Spleen (tissue), 11 donors: Measurements from ENCODE around the gene CNTNAP2. TPM values are rescaled to one million over a fixed set of nuclear protein-coding genes. Genes with fewer than 3 reads are reported as not detected.

Source experiments
- DNase-seq: peaks from one replicate; pipeline ENCODE4 v3.0.0-alpha.2; 2020
- H3K27ac ChIP-seq, 8 donors: fragments of 200-600 bp; sonication (generic) in 7 of 8; 1 replicate in 4 of 8; 2 replicates in 4 of 8; pipeline versions ENCODE4 v1.5.0 to v1.8.0; 2016 to 2021; ENCODE audit warnings: inconsistent platforms in 4 of 8, mild to moderate bottlenecking in 4 of 8, moderate library complexity in 1 of 8
- H3K27me3 ChIP-seq, 7 donors: fragments of 200-600 bp; sonication (generic) in 6 of 7; replicated peaks in 1 of 7; 1 replicate in 4 of 7; 2 replicates in 3 of 7; pipeline versions ENCODE4 v1.5.0 to v1.8.0; 2016 to 2021; ENCODE audit warnings: inconsistent platforms in 3 of 7, mild to moderate bottlenecking in 1 of 7
- H3K36me3 ChIP-seq, 6 donors: fragments of 200-600 bp; sonication (generic) in 5 of 6; 1 replicate in 4 of 6; 2 replicates in 2 of 6; pipeline versions ENCODE4 v1.5.0 to v1.8.0; 2016 to 2021; ENCODE audit warnings: inconsistent platforms in 2 of 6
- H3K4me1 ChIP-seq, 6 donors: fragments of 200-600 bp; sonication (generic) in 5 of 6; 1 replicate in 3 of 6; 2 replicates in 3 of 6; pipeline versions ENCODE4 v1.5.0 to v1.8.0; 2016 to 2021; ENCODE audit warnings: inconsistent platforms in 3 of 6
- H3K4me3 ChIP-seq, 8 donors: fragments of 200-600 bp; sonication (generic) in 7 of 8; 1 replicate in 4 of 8; 2 replicates in 4 of 8; pipeline versions ENCODE4 v1.5.0 to v1.8.0; 2016 to 2021; ENCODE audit warnings: inconsistent platforms in 4 of 8, mild to moderate bottlenecking in 4 of 8, moderate library complexity in 2 of 8
- H3K9me3 ChIP-seq, 8 donors: fragments of 200-600 bp; sonication (generic) in 7 of 8; 1 replicate in 4 of 8; 2 replicates in 4 of 8; pipeline versions ENCODE4 v1.5.0 to v1.8.0; 2016 to 2021; ENCODE audit warnings: inconsistent platforms in 4 of 8
- POLR2A ChIP-seq, 3 donors: fragments of 450-650 bp; IDR thresholded peaks; one replicate each; pipeline ENCODE4 v1.5.1; 2017; ENCODE audit warnings: antibody characterized with exemption in 3 of 3, mild to moderate bottlenecking in 1 of 3
- POLR2AphosphoS5 ChIP-seq, 3 donors: sonication (generic); formaldehyde crosslinking; IDR thresholded peaks; one replicate each; pipeline ENCODE4 v1.5.1; 2017; ENCODE audit warnings: antibody characterized with exemption in 3 of 3
- WGBS, 5 donors: extraction: QIAGEN DNeasy Blood & Tissue Kit in 3 of 5; methylation state at CpG; one replicate each; pipeline versions ENCODE4 v1.1.5 to v1.1.7; 2013 to 2018; 5-methylcytosine and 5-hydroxymethylcytosine counted together
- intact Hi-C: fragments of 100-400 bp; cut with DNase I; formaldehyde crosslinking; loops from one replicate; pipeline ENCODE4 v1.15.0; 2023; ENCODE audit warnings: low total_unique reads
- polyA plus RNA-seq, 3 donors: library from polyadenylated mRNA; stranded (reverse); fragments of 200-250 nt; gene quantifications; one replicate each; pipeline ENCODE4 v1.2.1, GENCODE V29; 2013
- total RNA-seq, 7 donors: library from RNA; depleted of rRNA in 3 of 7; stranded (reverse); fragments of >200 nt in 3 of 7; fragmentation: NEBNext Ultra II Directional in 4 of 7; extraction: Animal tissue kit (Norgen Biotek cat#: 25700) in 4 of 7; gene quantifications; one replicate each; pipeline versions ENCODE4 v1.1.0 to v1.2.1, GENCODE V29; 2016 to 2021
- TF ChIP-seq, protein P1 (sequence below), 11 experiments: fragments of 200-600 bp in 7 of 11; fragments of 450-650 bp in 4 of 11; sonication (generic) in 4 of 11; IDR thresholded peaks in 8 of 11; conservative IDR thresholded peaks in 3 of 11; 1 replicate in 7 of 11; 2 replicates in 4 of 11; pipeline versions ENCODE4 v1.4.0 to v1.8.0; 2016 to 2021; ENCODE audit warnings: antibody characterized with exemption in 11 of 11, inconsistent platforms in 4 of 11, mild to moderate bottlenecking in 1 of 11
- donor health status: healthy with polysubstance abuse.
- donor health status: DM: no; HTN: no; CAD: no; lungs with moderate emphysema.
- donor health status: DM: no; HTN: no; CAD: no.
- donor health status: Bipolar disorder and iron deficiency.
- donor health status: healthy.
- donor health status: DM: no; HTN: no; CAD: no.
- donor health status: DM: yes; HTN: yes; CAD: no.

CNTNAP2 gene
- total and polyA plus RNA-seq, 10 donors = 0.13 to 2.0 (median 0.82) TPM

DNA sequence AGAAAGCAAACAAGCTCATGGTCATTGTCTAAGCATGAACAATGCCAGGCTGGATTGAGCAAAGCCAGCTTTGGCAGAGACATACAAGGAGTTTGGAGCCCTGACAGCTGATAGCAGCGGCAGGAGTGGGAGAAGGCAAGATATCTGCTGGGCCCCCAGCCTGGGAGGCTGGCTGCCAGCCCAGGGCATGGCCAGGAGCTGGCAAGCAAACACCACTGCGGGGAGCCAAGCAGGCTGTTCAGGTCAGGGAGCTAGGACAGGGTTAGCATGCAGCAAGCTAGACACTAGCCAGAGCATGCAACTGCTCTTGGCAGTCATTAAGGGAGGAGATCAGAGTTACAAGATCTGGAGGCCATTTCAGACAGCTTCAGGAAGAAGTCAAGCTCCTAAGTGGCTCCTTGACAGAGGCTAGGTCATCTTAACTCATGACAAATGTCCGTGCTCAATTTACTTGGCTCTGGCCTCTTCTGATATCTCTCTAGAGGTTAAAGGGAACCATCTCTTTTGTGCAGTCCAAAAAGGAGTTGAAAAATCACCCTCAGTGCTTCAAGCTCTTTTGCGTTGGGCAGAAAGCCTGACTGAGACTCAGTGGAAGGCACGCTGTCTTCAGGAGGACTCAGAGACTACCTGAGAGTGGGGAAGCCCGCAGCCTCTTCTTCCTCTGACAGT, 2037.1 kb downstream of the CNTNAP2 start:
- TF ChIP-seq, protein P1, sequence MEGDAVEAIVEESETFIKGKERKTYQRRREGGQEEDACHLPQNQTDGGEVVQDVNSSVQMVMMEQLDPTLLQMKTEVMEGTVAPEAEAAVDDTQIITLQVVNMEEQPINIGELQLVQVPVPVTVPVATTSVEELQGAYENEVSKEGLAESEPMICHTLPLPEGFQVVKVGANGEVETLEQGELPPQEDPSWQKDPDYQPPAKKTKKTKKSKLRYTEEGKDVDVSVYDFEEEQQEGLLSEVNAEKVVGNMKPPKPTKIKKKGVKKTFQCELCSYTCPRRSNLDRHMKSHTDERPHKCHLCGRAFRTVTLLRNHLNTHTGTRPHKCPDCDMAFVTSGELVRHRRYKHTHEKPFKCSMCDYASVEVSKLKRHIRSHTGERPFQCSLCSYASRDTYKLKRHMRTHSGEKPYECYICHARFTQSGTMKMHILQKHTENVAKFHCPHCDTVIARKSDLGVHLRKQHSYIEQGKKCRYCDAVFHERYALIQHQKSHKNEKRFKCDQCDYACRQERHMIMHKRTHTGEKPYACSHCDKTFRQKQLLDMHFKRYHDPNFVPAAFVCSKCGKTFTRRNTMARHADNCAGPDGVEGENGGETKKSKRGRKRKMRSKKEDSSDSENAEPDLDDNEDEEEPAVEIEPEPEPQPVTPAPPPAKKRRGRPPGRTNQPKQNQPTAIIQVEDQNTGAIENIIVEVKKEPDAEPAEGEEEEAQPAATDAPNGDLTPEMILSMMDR (IDR thresholded peaks at IDR 0.05 in 8 of 11, conservative IDR thresholded peaks at IDR 0.05 in 3 of 11) = no peak
- TF ChIP-seq POLR2A (IDR thresholded peaks at IDR 0.05) (no peak), POLR2AphosphoS5 (IDR thresholded peaks at IDR 0.05) (peak; percentile 38 to 78 (median 74))
- Histone ChIP-seq H3K4me1 (peaks cover 0 to 10% (median 5%) of the 10 kb centered on the region in 6 donors), H3K9me3 (peaks cover 0 to 10% (median 0%) of the 10 kb centered on the region in 8 donors), H3K27ac (peak overlapping the region in 4 of 8 donors; percentile 30 to 46 (median 42)), H3K27me3 (no peaks in the 10 kb centered on the region), H3K36me3 (no peaks in the 10 kb centered on the region), H3K4me3 (no peak overlapping the region)
- intact Hi-C loops = no loop called here
- DNase-seq = peak; percentile 81
- WGBS, 5 donors = 58 to 84% (median 67%) methylated on average over 4 to 6 of the region's 6 CpGs

DNA sequence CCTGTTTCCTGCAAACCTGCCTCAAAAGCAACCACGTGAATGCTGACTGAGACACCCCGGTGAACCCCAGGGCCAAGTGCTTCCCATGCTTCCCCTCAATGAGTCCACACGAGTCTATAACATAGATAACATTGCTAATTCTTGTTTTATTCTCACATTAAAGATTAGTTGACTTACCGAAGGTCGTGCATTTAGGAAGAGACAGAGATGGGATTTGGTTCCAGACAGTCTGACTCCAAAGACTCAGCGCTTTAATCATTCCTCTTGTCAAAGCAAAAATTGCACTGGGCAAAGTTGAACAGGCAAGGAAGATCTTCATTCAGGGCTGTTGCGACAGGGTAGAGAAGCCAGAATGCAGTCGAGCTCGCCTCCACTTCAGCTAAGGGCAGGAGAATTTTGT, 2038.4 kb downstream of the CNTNAP2 start:
- no peak for DNase-seq
- H3K4me1 ChIP-seq = peaks cover 0 to 10% (median 5%) of the 10 kb centered on the region in 6 donors
- intact Hi-C loops = no loop called here
- H3K9me3 ChIP-seq = peaks cover 0 to 10% (median 0%) of the 10 kb centered on the region in 8 donors
- WGBS, 5 donors = 65 to 81% (median 74%) methylated on average over 9 of the region's 9 CpGs
- TF ChIP-seq POLR2AphosphoS5 (IDR thresholded peaks at IDR 0.05) (no peak), POLR2A (IDR thresholded peaks at IDR 0.05) (no peak)
- TF ChIP-seq, protein P1 (IDR thresholded peaks at IDR 0.05 in 8 of 11, conservative IDR thresholded peaks at IDR 0.05 in 3 of 11) = no peak
- no peak overlapping the region for H3K4me3 ChIP-seq
- H3K36me3 ChIP-seq = no peaks in the 10 kb centered on the region
- no peaks in the 10 kb centered on the region for H3K27me3 ChIP-seq
- no peak overlapping the region for H3K27ac ChIP-seq

DNA sequence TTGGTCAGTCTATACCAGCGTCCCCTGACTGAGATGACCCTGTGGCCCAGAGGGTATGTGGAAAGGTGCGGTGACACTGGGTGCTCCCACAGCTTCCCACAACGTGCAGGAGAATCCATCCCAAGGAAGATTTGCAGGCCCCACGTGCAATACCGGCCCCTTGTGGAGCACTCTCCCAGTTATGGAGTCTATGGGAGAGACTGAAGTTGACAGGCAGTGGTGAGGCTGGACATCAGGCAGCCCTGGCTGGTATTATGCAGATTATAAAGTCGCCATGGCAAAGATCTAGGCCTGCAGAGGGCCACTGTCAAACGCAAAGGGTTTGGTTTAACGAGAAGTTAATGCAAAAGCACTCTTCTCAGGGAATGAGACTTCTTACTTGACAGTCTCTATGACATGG, 2039.2 kb downstream of the CNTNAP2 start:
- Histone ChIP-seq H3K4me1 (peaks cover 0 to 10% (median 5%) of the 10 kb centered on the region in 6 donors), H3K9me3 (peaks cover 0 to 10% (median 0%) of the 10 kb centered on the region in 8 donors), H3K27me3 (no peaks in the 10 kb centered on the region), H3K27ac (no peak overlapping the region), H3K4me3 (no peak overlapping the region), H3K36me3 (no peaks in the 10 kb centered on the region)
- 77 to 92% (median 90%) methylated on average over 8 of the region's 8 CpGs for WGBS, 5 donors
- intact Hi-C loops = no loop called here
- TF ChIP-seq, protein P1 (IDR thresholded peaks at IDR 0.05 in 8 of 11, conservative IDR thresholded peaks at IDR 0.05 in 3 of 11) = no peak
- TF ChIP-seq POLR2A (IDR thresholded peaks at IDR 0.05) (no peak), POLR2AphosphoS5 (IDR thresholded peaks at IDR 0.05) (no peak)
- no peak for DNase-seq

DNA sequence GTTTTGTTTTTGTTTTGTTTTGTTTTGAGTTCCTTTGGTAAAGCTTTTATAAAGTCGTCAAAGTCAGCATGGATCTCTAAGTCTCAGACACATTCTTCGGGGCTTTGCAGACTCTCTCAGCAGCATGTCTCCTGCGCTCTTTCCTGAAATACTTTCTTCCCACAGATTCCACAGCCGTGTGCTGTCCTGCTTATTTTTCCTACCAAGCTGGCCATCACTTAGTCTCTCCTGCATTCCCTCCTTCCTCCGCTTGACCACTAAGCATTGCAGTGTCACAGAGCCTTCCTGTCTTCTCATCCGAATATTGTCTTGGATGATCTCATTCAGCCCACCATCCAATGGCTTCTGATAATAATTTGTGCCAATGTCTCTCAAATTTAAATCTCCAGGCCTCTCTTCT, 2039.6 kb downstream of the CNTNAP2 start:
- Histone ChIP-seq H3K36me3 (no peaks in the 10 kb centered on the region), H3K27me3 (no peaks in the 10 kb centered on the region), H3K4me1 (peaks cover 0 to 10% (median 5%) of the 10 kb centered on the region in 6 donors), H3K27ac (no peak overlapping the region), H3K9me3 (peaks cover 0 to 10% (median 0%) of the 10 kb centered on the region in 8 donors), H3K4me3 (no peak overlapping the region)
- 85 to 91% (median 90%) methylated on average over 6 of the region's 6 CpGs for WGBS, 5 donors
- intact Hi-C loops = no loop called here
- TF ChIP-seq, protein P1 (IDR thresholded peaks at IDR 0.05 in 8 of 11, conservative IDR thresholded peaks at IDR 0.05 in 3 of 11) = no peak
- TF ChIP-seq POLR2A (IDR thresholded peaks at IDR 0.05) = no peak
- TF ChIP-seq POLR2AphosphoS5 (IDR thresholded peaks at IDR 0.05) = no peak
- no peak for DNase-seq
